ENCODE results near the gene PITPNM3. TPM values are rescaled to one million over a fixed set of nuclear protein-coding genes. Genes with fewer than 3 reads are reported as not detected.

PITPNM3 gene
- total RNA-seq, 1 experiment from 2014 or later: 4.2 TPM

GRCh38 chr17:6524520-6524919 is 31.8 kb downstream of the PITPNM3 start:
- no TSS peak for BruUV-seq (replicated peaks)
- peak overlapping the region; percentile 87 for H3K4me2 ChIP-seq (ENCODE audit: low read length)

GRCh38 chr17:6523809-6524355 is 32.5 kb downstream of the PITPNM3 start:
- ChIA-PET RAD21 (ENCODE audit: low non-redundant PET in 1 of 2, low total read pairs in 2 of 2, uncharacterized antibody in 2 of 2, unreplicated experiment in 2 of 2) (no interaction called here), POLR2A (no interaction called here), CTCF (no interaction called here)
- H3K36me3 ChIP-seq (ENCODE audit: control insufficient read depth in 1 of 2, insufficient read depth in 2 of 2, low read length in 2 of 2): no peaks in the 10 kb centered on the region
- no peak overlapping the region for H2AFZ ChIP-seq (ENCODE audit: low read depth, low read length, poor library complexity, severe bottlenecking)
- peak overlapping the region; percentile 29 for H3K9ac ChIP-seq (ENCODE audit: low read length)
- H3K4me2 ChIP-seq (ENCODE audit: low read length): peak overlapping the region; percentile 87
- H3K4me3 ChIP-seq (replicated peaks in 1 of 2; ENCODE audit: low read depth in 1 of 2, low read length in 2 of 2): peak overlapping the region in 1 of 2 experiments; percentile 46; a peak in 2 of 4 replicates
- no peaks in the 10 kb centered on the region for H3K9me2 ChIP-seq (ENCODE audit: insufficient read depth)
- peak; percentile 12; the same call in 1 of the 2 replicates for ATAC-seq
- intact Hi-C loops (cut with micrococcal nuclease): no loop called here
- TF ChIP-seq JUND (IDR thresholded peaks at IDR 0.05): no peak
- TF ChIP-seq FOSL1 (IDR thresholded peaks at IDR 0.05; ENCODE audit: low read depth): no peak
- TF ChIP-seq ZFX (IDR thresholded peaks at IDR 0.05): no peak
- no peak for TF ChIP-seq EZH2 (IDR thresholded peaks at IDR 0.05)
- no peak for TF ChIP-seq CTCF (IDR thresholded peaks at IDR 0.05 in 2 of 3, conservative IDR thresholded peaks at IDR 0.05 in 1 of 3; ENCODE audit: borderline replicate concordance in 1 of 3, insufficient read depth in 1 of 3, low read depth in 2 of 3, low read length in 2 of 3)
- TF ChIP-seq REST (IDR thresholded peaks at IDR 0.05; ENCODE audit: low read depth): no peak
- no peak for TF ChIP-seq CEBPB (IDR thresholded peaks at IDR 0.05; ENCODE audit: low read depth)
- no peak for TF ChIP-seq RAD21 (IDR thresholded peaks at IDR 0.05; ENCODE audit: low read depth)
- TF ChIP-seq SIN3A (IDR thresholded peaks at IDR 0.05; ENCODE audit: low read depth): no peak
- no peak for TF ChIP-seq SP1 (IDR thresholded peaks at IDR 0.05; ENCODE audit: low read depth)
- H3K27ac ChIP-seq (ENCODE audit: low read depth, low read length): peak overlapping the region; percentile 29; the same call in 1 of the 2 replicates
- H3K27me3 ChIP-seq (ENCODE audit: insufficient read depth, low read length): no peaks in the 10 kb centered on the region
- no peaks in the 10 kb centered on the region for H3K9me3 ChIP-seq (ENCODE audit: control insufficient read depth in 1 of 2, insufficient read depth in 1 of 2, low read depth in 1 of 2, low read length in 2 of 2)
- no peak for DNase-seq (ENCODE audit: low read depth, low spot score)
- no TSS peak for BruUV-seq (replicated peaks)
- H4K20me1 ChIP-seq (ENCODE audit: insufficient read depth): no peaks in the 10 kb centered on the region
- peaks cover 21 to 43% of the 10 kb centered on the region in 2 experiments for H3K4me1 ChIP-seq (ENCODE audit: control insufficient read depth in 1 of 2, insufficient read depth in 2 of 2, low read length in 2 of 2)
- no peaks in the 10 kb centered on the region for H3K79me2 ChIP-seq (ENCODE audit: insufficient read depth, low read length)

More at GRCh38 chr17:6524520-6524919, 31.8 kb downstream of the PITPNM3 start:
- ATAC-seq (peak; percentile 71), DNase-seq (ENCODE audit: low read depth, low spot score) (peak; percentile 37)
- H3K4me1 ChIP-seq (ENCODE audit: control insufficient read depth in 1 of 2, insufficient read depth in 2 of 2, low read length in 2 of 2): peaks cover 21 to 50% of the 10 kb centered on the region in 2 experiments
- H3K27me3 ChIP-seq (ENCODE audit: insufficient read depth, low read length): no peaks in the 10 kb centered on the region
- 0 out of 2 replicates have a peak overlapping the region, but pooled peaks have one; percentile 7 for H3K9ac ChIP-seq (ENCODE audit: low read length)
- ChIA-PET CTCF (no interaction called here), POLR2A (no interaction called here), RAD21 (ENCODE audit: low non-redundant PET in 1 of 2, low total read pairs in 2 of 2, uncharacterized antibody in 2 of 2, unreplicated experiment in 2 of 2) (no interaction called here)
- no peaks in the 10 kb centered on the region for H3K36me3 ChIP-seq (ENCODE audit: control insufficient read depth in 1 of 2, insufficient read depth in 2 of 2, low read length in 2 of 2)
- TF ChIP-seq SP1 (IDR thresholded peaks at IDR 0.05; ENCODE audit: low read depth) (peak; percentile 25; the same call in 1 of the 2 replicates), FOSL1 (IDR thresholded peaks at IDR 0.05; ENCODE audit: low read depth) (peak; percentile 60), TCF7L2 (IDR thresholded peaks at IDR 0.05; ENCODE audit: borderline replicate concordance, extremely low read depth, insufficient read depth, insufficient read length) (no peak), JUND (IDR thresholded peaks at IDR 0.05) (peak; percentile 67), CBX3 (IDR thresholded peaks at IDR 0.05; ENCODE audit: low read depth) (no peak)
- no peaks in the 10 kb centered on the region for H3K9me2 ChIP-seq (ENCODE audit: insufficient read depth)
- no peaks in the 10 kb centered on the region for H3K79me2 ChIP-seq (ENCODE audit: insufficient read depth, low read length)
- no peaks in the 10 kb centered on the region for H3K9me3 ChIP-seq (ENCODE audit: control insufficient read depth in 1 of 2, insufficient read depth in 1 of 2, low read depth in 1 of 2, low read length in 2 of 2)
- no peaks in the 10 kb centered on the region for H4K20me1 ChIP-seq (ENCODE audit: insufficient read depth)
- H3K27ac ChIP-seq (ENCODE audit: low read depth, low read length): no peak overlapping the region
- H3K4me3 ChIP-seq (replicated peaks in 1 of 2; ENCODE audit: low read depth in 1 of 2, low read length in 2 of 2): peak overlapping the region in 1 of 2 experiments; percentile 18; a peak in 2 of 4 replicates
- intact Hi-C loops (cut with micrococcal nuclease): no loop called here
- H2AFZ ChIP-seq (ENCODE audit: low read depth, low read length, poor library complexity, severe bottlenecking): no peak overlapping the region

All from HCT116 (cell line).